GM18498 (cell line): Measurements from ENCODE around the gene FLT3.
"Not testable (repeated sequence)": the region's sequence is repeated elsewhere in the genome, so short reads cannot be mapped to it uniquely, and the experiment has no call there.

Source experiments
- ATAC-seq: cut with Tn5 transposase; IDR thresholded peaks from one replicate; pipeline ENCODE4 v1.9.1; 2021; ENCODE audit warnings: mild to moderate bottlenecking, moderate library complexity; ENCODE audit not compliant: unreplicated experiment

The FLT3 gene

GRCh38 chr13:28005016-28005415 lies 95.4 kb downstream of the FLT3 start:
- not testable (repeated sequence) for ATAC-seq

- no peak for ATAC-seq
These were observed 97.3 kb downstream of the FLT3 start for GRCh38 chr13:28002886-28003698.

GRCh38 chr13:28001837-28002473 lies 98.4 kb downstream of the FLT3 start:
- ATAC-seq: no peak

GRCh38 chr13:28001049-28001448 lies 99.3 kb downstream of the FLT3 start:
- ATAC-seq: no peak

- no peak for ATAC-seq
These were observed 99.8 kb downstream of the FLT3 start for GRCh38 chr13:28000567-28000966.

GRCh38 chr13:27997904-27998522 lies 102.4 kb downstream of the FLT3 start:
- ATAC-seq: peak; percentile 48

GRCh38 chr13:27991881-27992280 lies 108.5 kb downstream of the FLT3 start:
- no peak for ATAC-seq

GRCh38 chr13:27988520-27988919 lies 111.9 kb downstream of the FLT3 start, which contains the start of gene URAD:
TSS of gene URAD (minus strand) at chr13:27988693. CDS start at chr13:27988637, 56 bp downstream.
- ATAC-seq: no peak

GRCh38 chr13:27985600-27985999 lies 114.8 kb downstream of the FLT3 start:
- ATAC-seq: no peak

GRCh38 chr13:27982361-27982760 lies 118.0 kb downstream of the FLT3 start:
- ATAC-seq: no peak

GRCh38 chr13:27981006-27981708 lies 119.2 kb downstream of the FLT3 start:
- no peak for ATAC-seq

GRCh38 chr13:27980280-27980998 lies 119.9 kb downstream of the FLT3 start:
- ATAC-seq: no peak

GRCh38 chr13:27979765-27980279 lies 120.6 kb downstream of the FLT3 start:
- ATAC-seq: no peak

- no peak for ATAC-seq
These were observed 121.3 kb downstream of the FLT3 start for GRCh38 chr13:27979001-27979643.

GRCh38 chr13:27978301-27978968 lies 121.9 kb downstream of the FLT3 start:
- no peak for ATAC-seq

- ATAC-seq: no peak
These were observed 122.7 kb downstream of the FLT3 start for GRCh38 chr13:27977476-27978300.

- no peak for ATAC-seq
These were observed 123.8 kb downstream of the FLT3 start for GRCh38 chr13:27976362-27977091.
